Measurements from ENCODE around the gene RPAP2.

Gene RPAP2

DNA sequence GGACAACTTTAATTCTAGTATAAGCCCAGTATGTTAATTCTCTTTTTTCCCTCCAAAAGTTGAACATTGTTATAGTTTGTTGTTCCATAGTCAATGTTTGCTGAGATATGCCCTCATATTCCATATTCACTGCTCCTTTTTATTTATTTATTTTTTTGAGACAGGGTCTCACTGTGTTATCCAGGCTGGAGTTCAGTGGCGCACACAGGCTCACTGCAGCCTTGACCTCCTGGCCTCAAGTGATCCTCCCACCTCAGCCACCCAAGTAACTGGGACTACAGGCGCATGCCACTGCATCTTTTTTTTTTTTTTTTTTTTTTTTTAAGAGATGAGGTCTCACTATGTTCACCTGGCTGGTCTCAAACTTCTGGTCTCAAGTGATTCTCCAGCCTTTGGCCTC, 149.1 kb downstream of the RPAP2 start:
- DNase-seq = no peak

All from cortex of kidney (tissue), 1 donor.